Tibial artery (tissue), 4 donors: Measurements from ENCODE around the gene EPB42.
A peak's percentile ranks its signal among the peaks of the same experiment; 100 is the strongest.

Source experiments
- DNase-seq, 2 donors: peaks; one replicate each; pipeline ENCODE4 v3.0.0-alpha.2; 2019
- H3K27ac ChIP-seq, 2 donors: fragments of 200-600 bp; sonication (generic) in 1 of 2; 1 replicate in 1 of 2; 2 replicates in 1 of 2; pipeline ENCODE4 v1.5.1; 2018 to 2019; ENCODE audit warnings: mild to moderate bottlenecking in 1 of 2
- H3K27me3 ChIP-seq, 2 donors: fragments of 200-600 bp; sonication (generic) in 1 of 2; one replicate each; pipeline versions ENCODE4 v1.5.1 to v1.6.0; 2016 to 2019
- H3K36me3 ChIP-seq, 3 donors: fragments of 200-600 bp; sonication (generic) in 2 of 3; one replicate each; pipeline ENCODE4 v1.5.1; 2016 to 2019; ENCODE audit warnings: mild to moderate bottlenecking in 2 of 3
- H3K4me1 ChIP-seq, 4 donors: fragments of 200-600 bp; sonication (generic) in 2 of 4; 1 replicate in 3 of 4; 2 replicates in 1 of 4; pipeline ENCODE4 v1.5.1; 2016 to 2019
- H3K4me3 ChIP-seq, 2 donors: fragments of 200-600 bp; sonication (generic) in 1 of 2; 1 replicate in 1 of 2; 2 replicates in 1 of 2; pipeline ENCODE4 v1.5.1; 2018 to 2019; ENCODE audit warnings: mild to moderate bottlenecking in 2 of 2
- H3K9me3 ChIP-seq, 3 donors: fragments of 200-600 bp; sonication (generic) in 1 of 3; one replicate each; pipeline ENCODE4 v1.5.1; 2016 to 2019
- intact Hi-C: fragments of 100-400 bp; cut with DNase I; formaldehyde crosslinking; loops from one replicate; pipeline ENCODE4 v1.15.0; 2023; ENCODE audit warnings: low total_unique reads
- TF ChIP-seq, protein P1 (sequence below), 2 experiments: fragments of 200-600 bp in 1 of 2; fragments of 450-650 bp in 1 of 2; IDR thresholded peaks; one replicate each; pipeline ENCODE4 v1.5.1; 2017 to 2019; ENCODE audit warnings: antibody characterized with exemption in 2 of 2, mild to moderate bottlenecking in 1 of 2, moderate library complexity in 1 of 2

The EPB42 gene

GRCh38 chr15:43215961-43216360, 4.9 kb downstream of the EPB42 start:
- Histone ChIP-seq H3K27me3 (peaks cover 0 to 21% of the 10 kb centered on the region in 2 donors), H3K36me3 (no peaks in the 10 kb centered on the region), H3K4me3 (no peak overlapping the region), H3K4me1 (no peaks in the 10 kb centered on the region), H3K9me3 (no peaks in the 10 kb centered on the region), H3K27ac (no peak overlapping the region)
- TF ChIP-seq, protein P1, sequence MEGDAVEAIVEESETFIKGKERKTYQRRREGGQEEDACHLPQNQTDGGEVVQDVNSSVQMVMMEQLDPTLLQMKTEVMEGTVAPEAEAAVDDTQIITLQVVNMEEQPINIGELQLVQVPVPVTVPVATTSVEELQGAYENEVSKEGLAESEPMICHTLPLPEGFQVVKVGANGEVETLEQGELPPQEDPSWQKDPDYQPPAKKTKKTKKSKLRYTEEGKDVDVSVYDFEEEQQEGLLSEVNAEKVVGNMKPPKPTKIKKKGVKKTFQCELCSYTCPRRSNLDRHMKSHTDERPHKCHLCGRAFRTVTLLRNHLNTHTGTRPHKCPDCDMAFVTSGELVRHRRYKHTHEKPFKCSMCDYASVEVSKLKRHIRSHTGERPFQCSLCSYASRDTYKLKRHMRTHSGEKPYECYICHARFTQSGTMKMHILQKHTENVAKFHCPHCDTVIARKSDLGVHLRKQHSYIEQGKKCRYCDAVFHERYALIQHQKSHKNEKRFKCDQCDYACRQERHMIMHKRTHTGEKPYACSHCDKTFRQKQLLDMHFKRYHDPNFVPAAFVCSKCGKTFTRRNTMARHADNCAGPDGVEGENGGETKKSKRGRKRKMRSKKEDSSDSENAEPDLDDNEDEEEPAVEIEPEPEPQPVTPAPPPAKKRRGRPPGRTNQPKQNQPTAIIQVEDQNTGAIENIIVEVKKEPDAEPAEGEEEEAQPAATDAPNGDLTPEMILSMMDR (IDR thresholded peaks at IDR 0.05): no peak
- peak in 1 of 2 donors; percentile 40 for DNase-seq
- intact Hi-C loops: no loop called here

DNA sequence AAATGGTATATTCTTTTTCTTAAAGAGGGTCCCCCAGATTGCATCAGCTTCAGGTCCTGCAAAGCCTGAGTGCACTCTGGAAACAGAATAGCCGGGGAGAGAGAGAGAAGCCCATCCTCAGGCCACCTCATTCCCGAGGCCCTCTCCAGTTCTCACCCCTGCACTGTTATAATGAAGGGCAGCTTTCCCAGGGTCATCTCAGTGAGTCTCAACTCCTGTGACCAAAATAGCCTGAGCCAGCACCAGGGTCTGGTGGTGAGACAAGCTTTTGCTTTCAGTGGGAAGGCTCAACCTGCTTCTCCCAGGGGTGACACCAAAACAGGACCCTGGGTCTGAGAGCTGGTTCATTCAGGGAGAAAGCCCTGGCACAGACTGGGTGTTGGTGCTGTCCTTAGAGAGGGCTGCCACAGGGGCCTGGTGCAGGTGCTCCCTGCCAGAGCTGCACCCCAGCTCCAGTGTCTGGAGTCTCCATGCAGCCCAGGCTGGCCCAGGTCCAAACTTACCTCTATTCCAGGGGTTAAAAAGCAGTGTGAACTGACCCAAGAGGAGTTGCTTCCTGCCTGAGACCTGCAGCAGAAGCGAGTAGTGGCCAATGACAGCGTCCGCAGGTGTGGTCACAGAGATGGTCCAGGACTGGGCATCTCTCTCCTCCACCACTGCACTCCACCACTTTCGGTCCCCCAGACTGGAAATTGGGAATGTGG, 6.1 kb downstream of the EPB42 start:
- DNase-seq: no peak
- H3K4me1 ChIP-seq: no peaks in the 10 kb centered on the region
- TF ChIP-seq, protein P1 (IDR thresholded peaks at IDR 0.05): no peak
- H3K4me3 ChIP-seq: no peak overlapping the region
- H3K27me3 ChIP-seq: peaks cover 0 to 23% of the 10 kb centered on the region in 2 donors
- H3K36me3 ChIP-seq: no peaks in the 10 kb centered on the region
- intact Hi-C loops: no loop called here
- H3K9me3 ChIP-seq: no peaks in the 10 kb centered on the region
- H3K27ac ChIP-seq: no peak overlapping the region

GRCh38 chr15:43214169-43214568, 6.6 kb downstream of the EPB42 start:
- TF ChIP-seq, protein P1 (IDR thresholded peaks at IDR 0.05): no peak
- peaks cover 0 to 25% of the 10 kb centered on the region in 2 donors for H3K27me3 ChIP-seq
- no peaks in the 10 kb centered on the region for H3K4me1 ChIP-seq
- no peaks in the 10 kb centered on the region for H3K36me3 ChIP-seq
- DNase-seq: no peak
- H3K27ac ChIP-seq: no peak overlapping the region
- H3K4me3 ChIP-seq: no peak overlapping the region
- intact Hi-C loops: no loop called here
- no peaks in the 10 kb centered on the region for H3K9me3 ChIP-seq

GRCh38 chr15:43213466-43213865, 7.4 kb downstream of the EPB42 start:
- intact Hi-C loops: no loop called here
- peaks cover 0 to 23% of the 10 kb centered on the region in 2 donors for H3K27me3 ChIP-seq

DNA sequence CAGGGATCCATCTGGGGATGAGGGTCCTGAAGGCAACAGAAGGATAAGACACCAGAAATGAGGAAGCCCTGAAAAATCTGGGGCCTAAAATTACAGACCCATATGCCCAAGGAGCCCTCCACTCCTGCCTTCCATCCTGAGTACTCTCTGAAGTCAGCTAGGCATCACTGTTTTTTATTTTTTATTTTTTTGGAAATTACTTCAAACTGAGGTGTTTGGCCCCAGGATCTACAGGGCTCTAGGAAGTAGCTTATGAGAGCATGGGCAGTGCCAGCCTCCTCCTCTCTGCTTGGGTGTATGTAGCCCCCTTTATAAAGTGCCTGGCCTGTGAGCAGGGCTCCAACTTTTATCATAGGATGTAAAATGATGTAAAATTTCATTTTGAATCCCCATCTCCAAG, 7.9 kb downstream of the EPB42 start:
- Histone ChIP-seq H3K9me3 (no peaks in the 10 kb centered on the region), H3K36me3 (no peaks in the 10 kb centered on the region), H3K27ac (no peak overlapping the region), H3K27me3 (peaks cover 0 to 18% of the 10 kb centered on the region in 2 donors), H3K4me3 (no peak overlapping the region), H3K4me1 (no peaks in the 10 kb centered on the region)
- intact Hi-C loops: no loop called here
- TF ChIP-seq, protein P1 (IDR thresholded peaks at IDR 0.05): no peak
- DNase-seq: no peak

More at GRCh38 chr15:43213466-43213865, 7.4 kb downstream of the EPB42 start:
- H3K27ac ChIP-seq: no peak overlapping the region
- H3K4me3 ChIP-seq: no peak overlapping the region
- H3K9me3 ChIP-seq: no peaks in the 10 kb centered on the region
- no peaks in the 10 kb centered on the region for H3K36me3 ChIP-seq
- DNase-seq: no peak
- TF ChIP-seq, protein P1 (IDR thresholded peaks at IDR 0.05): no peak
- no peaks in the 10 kb centered on the region for H3K4me1 ChIP-seq
